Measurements from ENCODE around the gene ATP6V0D1.

- TF ChIP-seq CTCF (IDR thresholded peaks at IDR 0.05) (peak; percentile 11 to 61 (median 44)), POLR2A (IDR thresholded peaks at IDR 0.05) (no peak)
These were observed 33.4 kb downstream of the ATP6V0D1 start for GRCh38 chr16:67447508-67448076.
